H1 (cell line): ENCODE results near the gene SMARCA1.

Source experiments
- CBX5 ChIP-seq: fragments of 300-800, 300-1000 bp; sonication (generic); IDR thresholded peaks from 2 replicates; pipeline ENCODE4 v1.7.1; 2016; ENCODE audit warnings: antibody characterized with exemption, low read length, low read depth
- CTCF ChIP-seq, 3 experiments: IDR thresholded peaks; 1 replicate in 2 of 3; 2 replicates in 1 of 3; pipeline versions ENCODE4 v1.5.1 to v1.6.1; 2011; ENCODE audit warnings: low read length in 3 of 3, mild to moderate bottlenecking in 3 of 3, inconsistent platforms in 2 of 3, low read depth in 1 of 3, moderate library complexity in 1 of 3; ENCODE audit not compliant: insufficient read depth in 1 of 3; ENCODE audit errors: control extremely low read depth in 1 of 3
- GTF2F1 ChIP-seq: IDR thresholded peaks from 2 replicates; pipeline ENCODE4 v1.6.1; 2012; ENCODE audit warnings: low read depth, low read length, improper control_type of control experiment, borderline replicate concordance
- MAX ChIP-seq: IDR thresholded peaks from 2 replicates; pipeline ENCODE4 v1.6.1; 2012; ENCODE audit warnings: inconsistent platforms
- POLR2AphosphoS5 ChIP-seq: IDR thresholded peaks from 2 replicates; pipeline ENCODE4 v1.6.1; 2011; ENCODE audit warnings: low read depth, low read length
- SAP30 ChIP-seq: fragments of 300-600 bp; sonication (generic); IDR thresholded peaks from 2 replicates; pipeline ENCODE4 v1.7.1; 2012; ENCODE audit warnings: low read length, moderate library complexity, mild to moderate bottlenecking, inconsistent platforms; ENCODE audit not compliant: insufficient read depth, insufficient replicate concordance
- SIN3A ChIP-seq, 2 experiments: IDR thresholded peaks in 1 of 2; conservative IDR thresholded peaks in 1 of 2; 2 replicates each; pipeline ENCODE4 v1.6.1; 2011 to 2012; ENCODE audit warnings: low read length in 2 of 2, improper control_type of control experiment in 1 of 2, low read depth in 1 of 2, mild to moderate bottlenecking in 1 of 2
- TAF1 ChIP-seq: IDR thresholded peaks from 2 replicates; pipeline ENCODE4 v1.6.1; 2011; ENCODE audit warnings: mild to moderate bottlenecking, low read depth, low read length

GRCh38 chrX:129566073-129566472, 42.8 kb upstream of the SMARCA1 start:
- no peak for TF ChIP-seq CBX5
- no peak for TF ChIP-seq SAP30
- TF ChIP-seq SIN3A (conservative IDR thresholded peaks at IDR 0.05 in 1 of 2, IDR thresholded peaks at IDR 0.05 in 1 of 2; ENCODE audit: low read depth in 1 of 2, low read length in 2 of 2), result no peak
- no peak for TF ChIP-seq TAF1
- no peak for TF ChIP-seq GTF2F1
- TF ChIP-seq MAX, result no peak
- no peak for TF ChIP-seq POLR2AphosphoS5
- no peak for TF ChIP-seq CTCF (IDR thresholded peaks at IDR 0.05; ENCODE audit: control extremely low read depth in 1 of 3, insufficient read depth in 1 of 3, low read depth in 1 of 3, low read length in 3 of 3)
